Tibial nerve (tissue), 4 donors: ENCODE measurements around the gene CSKMT.

Experiments
- CTCF ChIP-seq, 5 experiments: fragments of 200-600 bp in 3 of 5; fragments of 450-650 bp in 2 of 5; sonication (generic) in 3 of 5; IDR thresholded peaks; one replicate each; pipeline ENCODE4 v1.5.1; 2016 to 2019; ENCODE audit warnings: antibody characterized with exemption in 5 of 5, mild to moderate bottlenecking in 3 of 5, moderate library complexity in 2 of 5
- EP300 ChIP-seq, 2 donors: sonication (generic); formaldehyde crosslinking; IDR thresholded peaks; one replicate each; pipeline ENCODE4 v1.6.1; 2017; ENCODE audit warnings: antibody characterized with exemption in 2 of 2, mild to moderate bottlenecking in 1 of 2
- POLR2A ChIP-seq, 2 donors: fragments of 450-650 bp; IDR thresholded peaks; one replicate each; pipeline ENCODE4 v1.6.1; 2017; ENCODE audit warnings: antibody characterized with exemption in 2 of 2, mild to moderate bottlenecking in 2 of 2, moderate library complexity in 2 of 2

- no peak for TF ChIP-seq EP300 (IDR thresholded peaks at IDR 0.05)
- no peak for TF ChIP-seq CTCF (IDR thresholded peaks at IDR 0.05)
- TF ChIP-seq POLR2A (IDR thresholded peaks at IDR 0.05) = no peak
Measured at GRCh38 chr11:62716816-62717215, 51.7 kb downstream of the CSKMT start.
